Measurements from ENCODE around the gene ZNF500.
"Not testable (repeated sequence)": the region's sequence is repeated elsewhere in the genome, so short reads cannot be mapped to it uniquely, and the experiment has no call there.

Gene ZNF500

DNA sequence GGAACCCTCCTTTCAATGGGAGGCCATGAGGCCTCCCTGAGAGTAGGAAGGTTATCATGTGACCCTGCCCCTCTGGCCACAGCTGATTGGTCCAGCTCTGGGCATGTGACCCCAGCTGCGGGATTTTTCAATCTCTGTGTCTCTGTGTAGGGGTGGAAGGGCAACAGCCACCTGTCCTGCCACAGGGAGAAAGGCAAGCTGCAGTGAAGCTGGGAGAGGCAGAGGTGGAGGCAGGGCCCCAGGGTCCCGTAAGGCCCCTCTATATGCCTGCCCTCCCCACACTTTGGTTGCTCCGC lies 21.7 kb downstream of the ZNF500 start:
- no peak for DNase-seq (ENCODE audit: low spot score)

- DNase-seq (ENCODE audit: low spot score): no peak
Measured at GRCh38 chr16:4744555-4745273, 22.2 kb downstream of the ZNF500 start.

DNA sequence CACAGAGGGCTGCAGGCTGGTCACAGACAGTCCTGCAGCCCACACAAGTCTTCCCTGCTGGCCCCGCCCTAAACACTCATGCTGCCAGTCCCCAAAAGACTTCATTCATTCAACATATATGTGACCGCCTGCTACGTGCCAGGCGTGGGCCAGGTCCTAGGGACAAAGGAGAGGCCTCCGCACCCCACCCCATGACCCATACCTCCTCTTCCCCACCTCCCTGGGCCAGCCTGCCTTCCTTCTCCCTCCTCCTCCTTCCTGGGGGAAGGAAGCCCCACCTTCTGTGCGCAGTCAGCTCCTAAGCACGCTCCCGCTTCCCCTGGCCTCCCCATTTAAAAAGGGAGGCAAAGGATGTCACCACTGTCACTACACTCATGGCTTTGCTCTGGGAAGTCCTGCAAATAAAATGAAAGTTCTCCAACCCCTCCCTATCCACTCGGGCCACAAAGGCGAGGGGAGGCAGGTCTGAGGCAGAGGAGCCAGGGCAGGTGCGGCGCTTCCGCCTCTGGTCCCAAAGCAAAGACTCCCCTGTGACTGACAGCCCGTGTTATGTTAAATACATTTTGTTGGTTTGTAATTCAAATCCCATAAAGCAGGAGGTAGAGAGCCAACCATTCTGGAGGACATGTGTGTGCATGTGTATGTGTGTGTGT lies 23.6 kb downstream of the ZNF500 start:
- no peak for DNase-seq (ENCODE audit: low spot score)

- not testable (repeated sequence) for DNase-seq (ENCODE audit: low spot score)
Measured at GRCh38 chr16:4738370-4738769, 28.6 kb downstream of the ZNF500 start.

DNA sequence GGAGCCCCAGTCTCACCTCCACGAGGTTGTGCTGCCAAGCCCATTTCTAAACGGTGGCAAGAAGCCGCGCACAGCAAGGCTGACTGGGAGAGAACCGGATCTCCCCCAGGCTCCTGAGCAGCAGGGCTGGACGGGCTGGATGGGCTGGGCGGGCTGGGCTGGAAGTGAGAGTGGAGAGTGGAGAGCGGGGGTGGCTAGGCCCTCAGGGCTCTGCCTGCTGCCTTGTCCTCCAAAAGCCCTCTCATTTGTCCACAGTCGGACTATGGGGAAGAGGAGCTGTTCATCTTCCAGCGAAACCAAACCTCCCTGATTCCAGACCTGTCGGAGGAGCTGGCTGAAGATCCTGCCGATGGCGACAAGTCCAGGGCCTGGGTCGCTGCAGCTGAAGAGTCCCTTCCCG lies 29.4 kb downstream of the ZNF500 start:
- no peak for DNase-seq (ENCODE audit: low spot score)

DNA sequence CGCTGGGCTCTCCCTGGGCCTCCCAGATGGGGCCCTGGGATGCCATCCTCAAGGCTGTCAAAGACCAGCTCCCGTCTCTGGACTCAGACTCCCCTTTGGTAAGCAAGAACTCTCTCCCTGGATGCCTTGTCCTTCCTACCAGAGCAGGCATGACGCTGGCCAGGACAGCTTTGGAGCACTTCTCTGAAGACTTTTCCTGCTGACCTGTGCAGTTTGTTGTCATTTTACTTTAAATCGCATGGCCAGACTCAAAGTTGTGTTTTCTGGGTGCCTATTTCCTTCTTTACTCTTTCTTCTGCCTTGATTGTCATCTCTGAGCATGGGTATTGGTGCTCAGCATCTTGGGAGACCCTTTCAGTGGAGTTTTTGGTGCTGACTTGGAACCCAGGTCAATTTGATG lies 30.4 kb downstream of the ZNF500 start:
- no peak for DNase-seq (ENCODE audit: low spot score)

- DNase-seq (ENCODE audit: low spot score): peak; percentile 94
Measured at GRCh38 chr16:4734730-4735535, 32.0 kb downstream of the ZNF500 start.

DNA sequence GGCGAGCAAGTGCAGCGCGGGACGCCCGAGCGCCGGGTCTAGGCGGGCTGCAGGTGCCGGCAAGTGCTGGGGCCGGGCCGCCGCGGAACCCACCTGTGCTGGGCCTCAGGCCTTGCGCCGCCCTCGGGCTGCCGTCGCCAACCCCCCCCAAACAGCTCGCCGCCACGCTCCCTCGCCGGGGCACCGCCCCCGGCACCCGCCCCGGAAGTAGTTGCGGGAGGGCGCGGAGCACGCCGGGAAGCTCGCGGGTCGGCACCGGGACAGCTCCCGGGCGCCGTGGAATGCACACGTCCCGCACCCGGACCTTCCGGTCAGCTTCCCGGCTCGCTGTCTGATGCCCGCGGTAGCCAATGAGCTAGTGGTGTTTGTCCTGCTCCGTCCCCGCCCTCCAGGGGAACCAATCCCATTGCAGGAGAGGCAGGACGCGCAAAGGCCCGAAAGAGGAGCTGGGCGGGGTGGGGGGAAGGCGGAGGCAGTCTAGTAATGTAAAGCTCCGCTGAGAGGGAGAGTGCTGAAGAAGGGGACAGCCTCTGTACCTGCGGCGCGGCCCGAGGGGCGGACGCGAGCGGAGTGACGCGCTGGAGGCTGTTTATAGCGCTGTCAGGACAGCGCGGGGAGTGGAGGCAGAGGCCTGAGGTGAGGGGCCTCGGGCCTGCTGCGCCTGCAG lies 32.8 kb downstream of the ZNF500 start, which contains the start of the genes ANKS3 and DNAAF8:
Gene ANKS3, minus strand, starts transcription at position 209 of the 667 bp plus-strand sequence. CDS start 4,122 bp downstream, outside the sequence.
Gene DNAAF8, plus strand, starts transcription at position 475 of the 667 bp plus-strand sequence. CDS start 1,978 bp downstream, outside the sequence.
- peak; percentile 75 for DNase-seq (ENCODE audit: low spot score)

DNA sequence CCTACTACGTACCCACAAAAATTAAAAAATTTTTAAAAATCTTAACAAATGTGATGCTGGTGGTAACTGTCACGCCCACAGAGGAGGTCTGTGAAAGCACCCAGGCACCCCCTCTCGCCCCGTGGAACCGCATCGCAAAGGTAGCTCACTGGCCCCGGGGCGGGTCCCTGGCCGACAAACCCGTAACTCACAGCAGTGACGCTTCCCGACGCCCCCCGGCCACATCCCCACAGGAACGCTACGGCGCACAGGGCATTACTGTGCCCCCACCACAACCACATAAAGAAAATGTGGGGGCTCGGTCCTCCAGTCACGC lies 33.3 kb downstream of the ZNF500 start:
- DNase-seq (ENCODE audit: low spot score): no peak

DNA sequence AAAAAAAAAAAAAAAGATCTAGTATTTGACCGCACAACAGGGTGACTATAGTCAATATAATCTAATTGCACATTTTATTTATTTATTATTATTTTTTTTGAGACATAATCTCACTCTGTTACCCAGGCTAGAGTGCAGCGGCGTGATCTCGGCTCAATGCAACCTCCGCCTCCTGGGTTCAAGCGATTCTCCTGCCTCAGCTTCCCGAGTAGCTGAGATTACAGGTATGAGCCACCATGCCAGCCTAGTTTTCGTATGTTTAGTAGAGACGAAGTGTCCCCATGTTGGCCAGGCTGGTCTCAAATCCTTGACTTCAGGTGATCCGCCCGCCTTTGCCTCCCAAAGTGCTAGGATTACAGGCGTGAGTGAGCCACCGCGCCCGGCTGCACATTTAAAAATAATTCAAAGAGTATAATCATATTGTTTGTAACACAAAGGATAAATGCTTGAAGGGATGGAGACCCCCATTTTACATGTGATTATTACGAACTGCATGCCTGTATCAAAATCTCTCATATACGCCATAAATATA lies 33.7 kb downstream of the ZNF500 start:
- DNase-seq (ENCODE audit: low spot score): no peak

DNA sequence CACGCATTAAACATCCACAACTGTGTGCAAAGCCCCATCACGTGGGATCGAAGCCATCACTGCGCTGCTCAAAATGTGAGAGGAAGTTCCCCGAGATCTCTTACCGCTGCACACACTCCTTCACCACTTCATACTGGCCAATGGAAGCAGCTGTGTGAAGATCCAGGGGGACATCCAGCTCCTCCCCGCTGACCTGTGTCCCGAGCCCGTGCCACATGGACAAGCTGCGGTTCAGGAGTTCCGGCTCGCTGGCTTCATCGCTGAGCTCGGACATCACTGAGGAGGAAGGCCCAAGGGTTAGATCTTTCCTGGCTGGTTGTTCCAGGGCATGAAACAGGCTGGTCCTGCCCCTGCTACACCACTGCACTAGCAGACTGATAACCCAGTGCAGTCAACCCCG lies 37.1 kb downstream of the ZNF500 start:
- no peak for DNase-seq (ENCODE audit: low spot score)

- DNase-seq (ENCODE audit: low spot score): no peak
Measured at GRCh38 chr16:4728676-4729075, 38.3 kb downstream of the ZNF500 start.

DNA sequence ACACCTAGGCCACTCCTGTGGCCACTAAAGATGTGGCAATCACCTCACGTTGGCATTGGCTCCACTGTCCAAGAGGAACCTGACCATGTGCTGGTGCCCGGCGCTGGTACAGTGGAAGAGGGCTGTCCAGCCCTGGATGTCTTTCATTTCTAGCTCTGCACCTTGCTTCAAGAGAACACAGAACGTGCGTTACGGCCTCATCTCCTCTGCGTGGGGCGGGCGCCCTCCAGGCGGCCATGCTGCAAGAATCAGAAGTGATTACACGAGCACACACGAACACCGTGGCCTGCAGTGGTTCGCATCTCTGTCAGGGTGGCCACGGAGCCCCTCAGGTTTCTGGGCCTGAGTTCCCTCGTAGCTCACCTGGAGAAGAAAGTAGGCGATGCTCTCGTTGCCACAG lies 40.3 kb downstream of the ZNF500 start:
- no peak for DNase-seq (ENCODE audit: low spot score)

DNA sequence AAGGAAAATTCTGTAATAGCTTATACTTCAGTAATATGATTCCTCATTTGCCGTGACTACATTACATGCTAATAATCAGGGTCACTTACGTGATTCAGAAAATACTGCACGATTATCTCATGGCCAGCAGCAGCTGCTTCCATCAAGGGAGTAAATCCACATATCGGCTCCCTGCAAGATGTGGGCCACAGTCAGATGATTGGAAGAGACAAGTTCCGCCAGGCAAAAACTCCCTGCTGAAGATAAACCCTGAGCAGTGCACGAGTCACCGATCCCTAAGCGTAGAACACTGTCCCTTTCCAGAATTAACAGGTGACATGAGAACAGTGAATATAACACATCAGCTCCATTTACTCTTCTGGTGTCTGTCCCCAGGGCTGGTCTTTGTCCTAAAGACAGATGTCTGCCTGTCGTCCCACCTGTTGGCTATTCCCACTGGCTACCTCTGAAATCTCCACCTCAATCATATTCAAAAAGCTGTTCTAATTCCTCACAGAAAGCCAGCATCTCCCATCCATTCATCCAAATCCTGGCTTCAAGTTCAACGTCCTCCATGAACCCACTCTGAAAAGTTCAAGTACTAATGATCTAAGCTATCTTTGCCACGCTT lies 42.2 kb downstream of the ZNF500 start:
- DNase-seq (ENCODE audit: low spot score): no peak

GRCh38 chr16:4723071-4723767 lies 43.7 kb downstream of the ZNF500 start:
- DNase-seq (ENCODE audit: low spot score): no peak

DNA sequence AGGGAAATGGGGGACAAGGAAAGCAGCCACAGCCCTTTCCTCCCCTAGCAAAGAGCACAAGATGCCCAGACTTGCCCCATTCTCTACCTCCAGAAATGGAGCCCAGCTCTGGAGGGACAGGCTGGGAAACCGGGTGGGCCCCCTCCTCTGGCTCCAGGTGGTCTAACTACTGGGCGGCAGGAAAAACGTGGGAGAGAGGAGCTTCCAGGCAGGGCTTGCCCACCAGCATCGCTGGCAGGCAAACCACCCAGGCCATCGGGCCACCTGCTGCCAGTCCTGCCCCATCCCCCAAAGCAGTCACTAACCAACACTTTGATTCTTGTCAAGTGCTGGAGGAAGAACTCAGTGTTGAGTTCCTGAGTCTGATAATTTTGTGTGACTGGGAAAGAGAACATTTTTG lies 48.5 kb downstream of the ZNF500 start:
- DNase-seq (ENCODE audit: low spot score): no peak

DNA sequence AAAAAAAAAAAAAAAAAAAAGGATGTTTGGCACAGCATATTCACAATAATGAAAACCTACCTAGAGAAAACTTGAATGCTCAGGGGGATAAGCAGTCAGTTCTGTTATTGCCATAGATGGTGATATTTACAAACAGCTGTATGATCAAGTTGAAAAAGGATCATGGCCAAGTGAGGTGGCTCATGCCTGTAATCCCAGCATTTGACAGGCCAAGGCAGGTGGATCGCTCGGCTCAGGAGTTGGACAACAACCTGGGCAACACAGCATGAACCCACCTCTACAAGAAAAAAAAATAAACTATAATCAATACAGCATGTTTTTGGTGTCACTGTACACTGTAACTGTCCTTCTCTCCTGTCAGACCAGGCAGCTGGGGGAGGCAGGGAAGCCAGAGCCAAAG lies 52.0 kb downstream of the ZNF500 start:
- no peak for DNase-seq (ENCODE audit: low spot score)

- no peak for DNase-seq (ENCODE audit: low spot score)
Measured at GRCh38 chr16:4713663-4714501, 53.1 kb downstream of the ZNF500 start.

DNA sequence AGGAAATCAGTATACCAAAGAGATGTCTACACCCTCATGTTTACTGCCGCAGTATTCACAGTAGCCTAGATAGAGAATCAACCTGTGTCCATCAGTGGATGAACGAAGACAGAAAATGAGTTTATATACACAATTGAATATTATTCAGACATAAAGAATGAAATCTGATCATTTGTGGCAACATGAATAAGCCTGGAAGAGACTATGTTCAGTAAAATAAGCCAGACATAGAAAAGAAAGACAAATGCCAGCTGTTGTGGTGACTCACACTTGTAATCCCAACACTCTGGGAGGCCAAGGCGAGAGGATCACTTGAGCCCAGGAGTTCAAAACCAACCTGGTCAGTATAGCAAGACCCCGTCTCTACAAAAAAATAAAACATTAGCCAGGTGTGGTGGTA lies 57.5 kb downstream of the ZNF500 start:
- DNase-seq (ENCODE audit: low spot score): no peak

DNA sequence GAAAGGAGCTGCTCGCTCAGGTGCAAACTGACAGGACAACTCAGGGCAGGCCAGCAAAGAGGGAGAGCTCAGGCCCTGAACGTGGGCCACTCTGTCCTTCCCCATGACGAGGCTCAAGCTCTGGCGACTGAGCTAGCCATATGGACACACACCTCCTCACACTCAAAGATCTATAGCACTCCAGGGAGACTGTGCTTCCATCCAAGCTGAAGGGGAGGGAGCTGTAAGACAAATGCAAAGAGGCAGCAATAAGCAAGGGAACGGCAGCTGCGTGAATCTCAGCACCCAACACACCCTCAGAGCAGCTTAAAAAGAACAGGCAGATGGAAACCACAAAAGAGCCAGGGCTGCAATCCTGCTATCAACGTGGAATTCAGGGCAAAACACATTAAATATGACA lies 60.1 kb downstream of the ZNF500 start:
- DNase-seq (ENCODE audit: low spot score): no peak
